Breast epithelium (tissue), 4 donors: ENCODE measurements around the gene CEP19. TPM values are rescaled to one million over a fixed set of nuclear protein-coding genes. Genes with fewer than 3 reads are reported as not detected.

Experiments used
- DNase-seq, 2 donors: peaks; one replicate each; pipeline ENCODE4 v3.0.0-alpha.2; 2019; ENCODE audit warnings: low spot score in 2 of 2
- H3K27ac ChIP-seq, 2 donors: fragments of 200-600 bp; sonication (generic) in 1 of 2; one replicate each; pipeline ENCODE4 v1.5.1; 2016 to 2019; ENCODE audit warnings: mild to moderate bottlenecking in 1 of 2
- H3K27me3 ChIP-seq, 2 donors: fragments of 200-600 bp; sonication (generic) in 1 of 2; one replicate each; pipeline versions ENCODE4 v1.5.1 to v1.6.0; 2017 to 2019; ENCODE audit warnings: control low read depth in 1 of 2, mild to moderate bottlenecking in 1 of 2
- H3K36me3 ChIP-seq: fragments of 200-600 bp; one replicate; pipeline ENCODE4 v1.5.1; 2019
- H3K4me1 ChIP-seq, 2 donors: fragments of 200-600 bp; sonication (generic); one replicate each; pipeline ENCODE4 v1.5.1; 2016 to 2019; ENCODE audit warnings: control low read depth in 1 of 2
- H3K4me3 ChIP-seq, 3 donors: fragments of 200-600 bp; sonication (generic); 1 replicate in 2 of 3; 2 replicates in 1 of 3; pipeline ENCODE4 v1.5.1; 2016 to 2019; ENCODE audit warnings: mild to moderate bottlenecking in 3 of 3, moderate library complexity in 2 of 3
- H3K9me3 ChIP-seq, 2 donors: fragments of 200-600 bp; sonication (generic) in 1 of 2; one replicate each; pipeline ENCODE4 v1.5.1; 2016 to 2019; ENCODE audit warnings: control low read depth in 1 of 2
- POLR2A ChIP-seq: fragments of 450-650 bp; IDR thresholded peaks from one replicate; pipeline ENCODE4 v1.6.1; 2016; ENCODE audit warnings: antibody characterized with exemption, mild to moderate bottlenecking, moderate library complexity
- POLR2AphosphoS5 ChIP-seq, 3 donors: sonication (generic); formaldehyde crosslinking; IDR thresholded peaks; one replicate each; pipeline ENCODE4 v1.6.1; 2017; ENCODE audit warnings: antibody characterized with exemption in 3 of 3
- intact Hi-C: fragments of 100-400 bp; cut with DNase I; formaldehyde crosslinking; loops from one replicate; pipeline ENCODE4 v1.15.1; 2023; ENCODE audit warnings: low total_unique reads
- total RNA-seq, 3 donors: library from RNA; depleted of rRNA; stranded (reverse); fragments of >200 nt; gene quantifications; one replicate each; pipeline ENCODE4 v1.1.0, GENCODE V29; 2016
- TF ChIP-seq, protein P1 (sequence below), 3 donors: fragments of 450-650 bp; IDR thresholded peaks; one replicate each; pipeline ENCODE4 v1.5.1; 2016 to 2017; ENCODE audit warnings: antibody characterized with exemption in 3 of 3, mild to moderate bottlenecking in 3 of 3, moderate library complexity in 3 of 3

Gene CEP19
- total RNA-seq, 3 donors from 2014 or later, result 2.1 to 2.6 (median 2.5) TPM

- no peak overlapping the region for H3K4me3 ChIP-seq
- no peaks in the 10 kb centered on the region for H3K27me3 ChIP-seq
- H3K4me1 ChIP-seq, result no peaks in the 10 kb centered on the region
- TF ChIP-seq, protein P1, sequence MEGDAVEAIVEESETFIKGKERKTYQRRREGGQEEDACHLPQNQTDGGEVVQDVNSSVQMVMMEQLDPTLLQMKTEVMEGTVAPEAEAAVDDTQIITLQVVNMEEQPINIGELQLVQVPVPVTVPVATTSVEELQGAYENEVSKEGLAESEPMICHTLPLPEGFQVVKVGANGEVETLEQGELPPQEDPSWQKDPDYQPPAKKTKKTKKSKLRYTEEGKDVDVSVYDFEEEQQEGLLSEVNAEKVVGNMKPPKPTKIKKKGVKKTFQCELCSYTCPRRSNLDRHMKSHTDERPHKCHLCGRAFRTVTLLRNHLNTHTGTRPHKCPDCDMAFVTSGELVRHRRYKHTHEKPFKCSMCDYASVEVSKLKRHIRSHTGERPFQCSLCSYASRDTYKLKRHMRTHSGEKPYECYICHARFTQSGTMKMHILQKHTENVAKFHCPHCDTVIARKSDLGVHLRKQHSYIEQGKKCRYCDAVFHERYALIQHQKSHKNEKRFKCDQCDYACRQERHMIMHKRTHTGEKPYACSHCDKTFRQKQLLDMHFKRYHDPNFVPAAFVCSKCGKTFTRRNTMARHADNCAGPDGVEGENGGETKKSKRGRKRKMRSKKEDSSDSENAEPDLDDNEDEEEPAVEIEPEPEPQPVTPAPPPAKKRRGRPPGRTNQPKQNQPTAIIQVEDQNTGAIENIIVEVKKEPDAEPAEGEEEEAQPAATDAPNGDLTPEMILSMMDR (IDR thresholded peaks at IDR 0.05), result no peak
- TF ChIP-seq POLR2AphosphoS5 (IDR thresholded peaks at IDR 0.05) (no peak), POLR2A (no peak)
- DNase-seq, result peak in 1 of 2 donors; percentile 41
- H3K9me3 ChIP-seq, result no peaks in the 10 kb centered on the region
- intact Hi-C loops, result no loop called here
- no peak overlapping the region for H3K27ac ChIP-seq
- H3K36me3 ChIP-seq, result no peaks in the 10 kb centered on the region
Observed at GRCh38 chr3:196689941-196690660, 21.9 kb downstream of the CEP19 start.

DNA sequence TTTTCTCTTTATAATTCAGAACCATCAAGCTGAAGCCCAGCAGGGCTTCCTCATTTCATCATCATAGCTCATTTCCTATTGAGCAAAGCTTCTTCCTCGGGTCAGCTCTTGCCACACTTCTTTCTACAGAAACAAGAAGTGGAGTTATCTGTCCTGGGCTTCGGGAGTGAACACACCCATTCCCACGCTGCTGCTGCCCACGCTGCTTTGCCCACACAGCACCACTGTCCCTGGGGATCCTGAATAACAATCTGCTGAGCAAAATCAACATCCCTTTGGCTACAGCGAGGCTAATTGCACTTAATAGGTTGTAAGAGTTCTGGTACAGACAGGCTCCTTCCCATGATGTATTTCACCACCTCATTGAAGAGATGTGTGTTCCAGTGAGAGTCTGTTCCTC lies 23.7 kb downstream of the CEP19 start:
- no peaks in the 10 kb centered on the region for H3K9me3 ChIP-seq
- DNase-seq, result peak in 1 of 2 donors; percentile 25
- peak overlapping the region in 1 of 2 donors; percentile 20 for H3K27ac ChIP-seq
- no peaks in the 10 kb centered on the region for H3K36me3 ChIP-seq
- TF ChIP-seq POLR2AphosphoS5 (IDR thresholded peaks at IDR 0.05) (peak in 1 of 3 donors; percentile 47), POLR2A (no peak)
- intact Hi-C loops, result no loop called here
- H3K27me3 ChIP-seq, result no peaks in the 10 kb centered on the region
- no peaks in the 10 kb centered on the region for H3K4me1 ChIP-seq
- H3K4me3 ChIP-seq, result no peak overlapping the region

GRCh38 chr3:196686436-196686835 lies 25.6 kb downstream of the CEP19 start:
- Histone ChIP-seq H3K36me3 (no peaks in the 10 kb centered on the region), H3K27me3 (no peaks in the 10 kb centered on the region), H3K4me3 (no peak overlapping the region), H3K4me1 (no peaks in the 10 kb centered on the region), H3K27ac (no peak overlapping the region), H3K9me3 (no peaks in the 10 kb centered on the region)
- intact Hi-C loops, result no loop called here
- TF ChIP-seq, protein P1 (IDR thresholded peaks at IDR 0.05), result no peak
- TF ChIP-seq POLR2AphosphoS5 (IDR thresholded peaks at IDR 0.05), result no peak
- TF ChIP-seq POLR2A, result no peak
- no peak for DNase-seq

- H3K4me3 ChIP-seq, result peak overlapping the region in 1 of 3 donors; percentile 33
- peak; percentile 33 to 52 for DNase-seq
- no peaks in the 10 kb centered on the region for H3K27me3 ChIP-seq
- TF ChIP-seq POLR2A, result no peak
- no peak for TF ChIP-seq POLR2AphosphoS5 (IDR thresholded peaks at IDR 0.05)
- TF ChIP-seq, protein P1 (IDR thresholded peaks at IDR 0.05), result peak; percentile 91 to 94 (median 93)
- no peak overlapping the region for H3K27ac ChIP-seq
- no peaks in the 10 kb centered on the region for H3K4me1 ChIP-seq
- H3K36me3 ChIP-seq, result no peaks in the 10 kb centered on the region
- H3K9me3 ChIP-seq, result no peaks in the 10 kb centered on the region
- intact Hi-C loops, result no loop called here
Observed at GRCh38 chr3:196684548-196685407, 27.3 kb downstream of the CEP19 start.

DNA sequence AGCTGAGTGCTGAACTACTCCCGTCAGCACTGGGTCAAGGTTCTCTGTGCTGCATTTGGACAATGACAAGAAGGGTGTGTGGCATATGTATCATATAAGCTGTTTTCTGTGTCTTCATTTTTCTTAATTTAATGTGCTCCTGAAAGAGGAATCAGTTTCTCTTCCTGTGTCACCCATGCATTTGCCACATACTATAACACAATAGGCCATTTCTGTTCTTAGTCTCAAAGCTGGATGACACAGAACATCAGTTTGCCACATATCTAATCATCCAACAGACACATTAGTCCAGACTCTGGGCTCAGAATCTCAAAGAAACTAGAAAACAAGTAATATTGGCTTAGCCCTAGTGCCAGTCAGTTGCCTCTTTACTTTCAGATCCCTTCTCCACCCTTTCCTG lies 34.1 kb downstream of the CEP19 start:
- intact Hi-C loops, result no loop called here
- no peak overlapping the region for H3K27ac ChIP-seq

More for the DNA sequence above, 34.1 kb downstream of the CEP19 start:
- no peaks in the 10 kb centered on the region for H3K4me1 ChIP-seq
- TF ChIP-seq, protein P1 (IDR thresholded peaks at IDR 0.05), result no peak
- TF ChIP-seq POLR2AphosphoS5 (IDR thresholded peaks at IDR 0.05) (no peak), POLR2A (no peak)
- DNase-seq, result no peak
- H3K4me3 ChIP-seq, result no peak overlapping the region
- peaks cover 0 to 4% of the 10 kb centered on the region in 2 donors for H3K27me3 ChIP-seq
- no peaks in the 10 kb centered on the region for H3K36me3 ChIP-seq
- no peaks in the 10 kb centered on the region for H3K9me3 ChIP-seq
